MCF 10A (cell line): Measurements from ENCODE around the gene SLC6A18. TPM values are rescaled to one million over a fixed set of nuclear protein-coding genes. Genes with fewer than 3 reads are reported as not detected.

Source experiments
- BruUV-seq: library from RNA; stranded (reverse); fragments of 400-500 nt; replicated peaks from 2 replicates; lab custom pipeline; 2021; lab: Mats Ljungman, UMichigan
- CTCF ChIA-PET: fragments of 300-600 bp; sonication (Branson Sonifier 250); formaldehyde crosslinking; extraction: SDS; loops from one replicate; lab custom pipeline; 2021; ENCODE audit warnings: antibody characterized with exemption, inconsistent platforms; lab: Yijun Ruan, JAX
- POLR2A ChIA-PET: fragments of 300-600, 350-650 bp; sonication (Branson Sonifier 250); formaldehyde crosslinking; extraction: SDS; loops from one replicate; lab custom pipeline; 2020; ENCODE audit warnings: antibody characterized with exemption, inconsistent platforms; lab: Yijun Ruan, JAX
- DNase-seq: peaks from one replicate; pipeline ENCODE4 v3.0.0-alpha.2; 2018; ENCODE audit not compliant: unreplicated experiment
- H3K27ac Mint-ChIP-seq: one replicate; pipeline ENCODE4 v1.8.0; 2022; ENCODE audit warnings: mild to moderate bottlenecking, low read depth, mixed read lengths; ENCODE audit not compliant: unreplicated experiment
- H3K27me3 Mint-ChIP-seq: one replicate; pipeline ENCODE4 v1.8.0; 2022; ENCODE audit warnings: mixed read lengths; ENCODE audit not compliant: insufficient read depth, unreplicated experiment
- H3K36me3 Mint-ChIP-seq: one replicate; pipeline ENCODE4 v1.8.0; 2022; ENCODE audit warnings: mild to moderate bottlenecking, moderate library complexity, mixed read lengths; ENCODE audit not compliant: insufficient read depth, unreplicated experiment
- H3K4me1 Mint-ChIP-seq: one replicate; pipeline ENCODE4 v1.8.0; 2022; ENCODE audit warnings: mixed read lengths; ENCODE audit not compliant: insufficient read depth, unreplicated experiment
- H3K4me3 Mint-ChIP-seq: one replicate; pipeline ENCODE4 v1.8.0; 2022; ENCODE audit warnings: mild to moderate bottlenecking, moderate library complexity, mixed read lengths; ENCODE audit not compliant: unreplicated experiment
- H3K9me3 Mint-ChIP-seq: one replicate; pipeline ENCODE4 v1.8.0; 2022; ENCODE audit warnings: mixed read lengths; ENCODE audit not compliant: unreplicated experiment
- intact Hi-C: fragments of 100-400 bp; cut with micrococcal nuclease; formaldehyde crosslinking; loops from 2 replicates; pipeline ENCODE4 v1.14.1; 2022
- total RNA-seq: library from RNA; stranded (reverse); gene quantifications from 2 replicates; pipeline ENCODE4 v1.2.3, GENCODE V29; 2022
- TF ChIP-seq, protein P1 (sequence below): fragments of 200-600 bp; IDR thresholded peaks from one replicate; pipeline ENCODE4 v1.8.0; 2022; ENCODE audit warnings: antibody characterized with exemption, mild to moderate bottlenecking; ENCODE audit not compliant: unreplicated experiment

SLC6A18 gene
- total RNA-seq, 1 experiment from 2014 or later, result not detected

DNA sequence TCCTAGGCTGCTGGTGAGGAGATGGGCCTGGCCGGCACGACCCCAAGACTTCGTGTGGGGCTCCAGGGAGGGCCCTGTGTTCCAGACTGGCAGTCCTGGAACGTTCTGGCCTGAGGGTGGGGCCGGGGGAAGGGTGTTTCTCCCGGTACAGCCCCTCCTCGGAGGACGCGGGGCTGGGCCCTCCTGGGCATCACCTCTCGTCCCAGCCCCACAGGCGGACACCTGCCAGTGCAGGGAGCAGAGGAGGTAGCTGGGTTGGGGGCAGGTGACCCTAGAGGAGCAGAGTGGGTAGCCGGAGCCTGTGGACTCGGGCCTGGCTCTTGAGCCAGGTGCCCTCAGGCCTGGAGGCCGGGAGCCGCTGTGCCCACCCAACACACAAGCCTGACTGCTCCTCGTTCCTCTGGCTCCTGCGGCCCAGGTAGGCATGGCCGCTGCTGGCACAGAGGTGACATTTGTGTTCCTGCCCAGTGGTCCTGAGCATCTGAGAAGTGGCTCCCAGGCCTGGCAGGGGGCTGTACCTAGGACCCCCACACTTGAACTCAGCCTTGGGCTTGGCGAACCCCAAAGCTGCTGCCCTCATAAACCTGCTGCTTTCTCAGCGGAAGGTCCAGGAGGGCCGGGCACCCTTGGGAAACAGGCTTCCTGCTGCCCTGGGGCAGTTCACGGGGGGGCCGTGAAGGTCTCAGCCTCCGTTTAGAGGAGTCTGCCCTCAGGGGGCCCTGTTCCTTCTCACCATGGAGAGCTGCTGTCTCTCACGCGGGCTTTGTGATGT, 23.0 kb upstream of the SLC6A18 start:
- H3K4me3 Mint-ChIP-seq, result no peak overlapping the region
- intact Hi-C loops, result loop anchor here (10.0 kb wide), 1 partner anchor 143 kb away; the partner anchor contains the start of gene CLPTM1L
- POLR2A ChIA-PET, result no interaction called here
- H3K9me3 Mint-ChIP-seq, result no peaks in the 10 kb centered on the region
- no TSS peak for BruUV-seq
- CTCF ChIA-PET, result interaction anchor here (1.3 kb wide), 1 partner anchor 35 kb away, joined by 3 read pairs; no protein-coding TSS in a partner anchor
- no peak for DNase-seq
- no peaks in the 10 kb centered on the region for H3K36me3 Mint-ChIP-seq
- no peaks in the 10 kb centered on the region for H3K4me1 Mint-ChIP-seq
- no peak overlapping the region for H3K27ac Mint-ChIP-seq
- TF ChIP-seq, protein P1, sequence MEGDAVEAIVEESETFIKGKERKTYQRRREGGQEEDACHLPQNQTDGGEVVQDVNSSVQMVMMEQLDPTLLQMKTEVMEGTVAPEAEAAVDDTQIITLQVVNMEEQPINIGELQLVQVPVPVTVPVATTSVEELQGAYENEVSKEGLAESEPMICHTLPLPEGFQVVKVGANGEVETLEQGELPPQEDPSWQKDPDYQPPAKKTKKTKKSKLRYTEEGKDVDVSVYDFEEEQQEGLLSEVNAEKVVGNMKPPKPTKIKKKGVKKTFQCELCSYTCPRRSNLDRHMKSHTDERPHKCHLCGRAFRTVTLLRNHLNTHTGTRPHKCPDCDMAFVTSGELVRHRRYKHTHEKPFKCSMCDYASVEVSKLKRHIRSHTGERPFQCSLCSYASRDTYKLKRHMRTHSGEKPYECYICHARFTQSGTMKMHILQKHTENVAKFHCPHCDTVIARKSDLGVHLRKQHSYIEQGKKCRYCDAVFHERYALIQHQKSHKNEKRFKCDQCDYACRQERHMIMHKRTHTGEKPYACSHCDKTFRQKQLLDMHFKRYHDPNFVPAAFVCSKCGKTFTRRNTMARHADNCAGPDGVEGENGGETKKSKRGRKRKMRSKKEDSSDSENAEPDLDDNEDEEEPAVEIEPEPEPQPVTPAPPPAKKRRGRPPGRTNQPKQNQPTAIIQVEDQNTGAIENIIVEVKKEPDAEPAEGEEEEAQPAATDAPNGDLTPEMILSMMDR, result no peak
- peaks cover 29% of the 10 kb centered on the region for H3K27me3 Mint-ChIP-seq

DNA sequence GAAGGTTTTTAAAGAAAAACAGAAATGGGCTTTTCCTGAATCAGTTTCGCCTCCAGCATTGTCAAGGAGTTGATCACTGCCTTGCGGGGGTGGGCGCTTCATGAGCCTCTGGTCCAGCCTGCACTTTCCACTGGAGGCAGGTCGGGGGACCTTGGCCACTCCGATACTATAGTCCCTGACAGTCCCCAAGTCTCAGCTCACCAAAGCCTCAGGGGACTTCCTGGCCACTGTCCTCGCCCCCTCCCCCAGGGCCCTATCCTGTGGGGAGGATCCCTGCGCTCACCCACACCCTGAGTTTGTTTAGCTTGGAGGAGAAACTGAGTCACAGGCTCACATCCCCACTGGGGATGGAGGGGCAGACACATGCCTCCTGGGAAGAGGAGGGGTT, 22.4 kb upstream of the SLC6A18 start:
- Mint-ChIP-seq H3K9me3 (no peaks in the 10 kb centered on the region), H3K36me3 (no peaks in the 10 kb centered on the region), H3K27ac (no peak overlapping the region), H3K27me3 (peaks cover 35% of the 10 kb centered on the region), H3K4me3 (no peak overlapping the region), H3K4me1 (no peaks in the 10 kb centered on the region)
- DNase-seq, result no peak
- TF ChIP-seq, protein P1, result no peak
- CTCF ChIA-PET, result interaction anchor here (1.3 kb wide), 1 partner anchor 35 kb away, joined by 3 read pairs; no protein-coding TSS in a partner anchor
- BruUV-seq, result no TSS peak
- POLR2A ChIA-PET, result no interaction called here
- intact Hi-C loops, result loop anchor here (10.0 kb wide), 1 partner anchor 142 kb away; the partner anchor contains the start of gene CLPTM1L

DNA sequence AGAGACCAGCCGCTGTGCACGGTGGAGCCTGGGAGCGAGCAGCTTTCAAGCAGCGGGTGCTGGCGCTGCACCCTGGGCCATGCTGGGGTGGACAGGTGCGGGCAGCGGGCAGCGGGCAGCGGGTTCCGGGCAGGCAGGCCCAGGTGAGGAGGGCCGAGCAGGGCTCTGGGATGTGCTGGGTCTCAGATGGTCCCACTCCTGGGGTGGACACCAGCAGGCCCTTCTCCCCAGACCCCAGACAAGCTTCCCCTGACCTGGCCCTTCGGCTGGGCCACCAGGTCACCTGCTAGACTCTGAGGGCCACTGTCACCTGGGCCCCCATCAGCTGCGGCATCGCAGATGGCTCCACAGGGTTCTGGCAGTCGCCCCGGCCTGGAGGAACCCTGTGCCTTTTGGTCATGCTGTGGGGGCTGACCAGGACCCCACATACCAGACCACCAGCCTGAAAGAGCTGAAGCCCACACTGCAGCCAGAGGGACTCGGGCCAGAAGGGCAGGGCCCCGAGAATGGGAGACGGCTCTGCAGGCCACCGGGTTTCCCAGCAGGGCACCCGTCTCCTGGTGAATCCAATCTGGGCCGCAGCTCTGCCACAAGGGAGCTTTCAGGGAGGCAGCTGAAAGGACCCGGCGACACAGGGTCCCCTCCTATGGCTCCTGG, 21.7 kb upstream of the SLC6A18 start:
- no TSS peak for BruUV-seq
- no peak for DNase-seq
- H3K27ac Mint-ChIP-seq, result no peak overlapping the region
- no peaks in the 10 kb centered on the region for H3K9me3 Mint-ChIP-seq
- peaks cover 38% of the 10 kb centered on the region for H3K27me3 Mint-ChIP-seq
- H3K4me3 Mint-ChIP-seq, result no peak overlapping the region
- ChIA-PET CTCF (interaction anchor here (1.3 kb wide), 1 partner anchor 36 kb away, joined by 3 read pairs; no protein-coding TSS in a partner anchor), POLR2A (no interaction called here)
- TF ChIP-seq, protein P1, result no peak
- intact Hi-C loops, result loop anchor here (10.0 kb wide), 1 partner anchor 141 kb away; the partner anchor contains the start of gene CLPTM1L
- H3K4me1 Mint-ChIP-seq, result no peaks in the 10 kb centered on the region
- no peaks in the 10 kb centered on the region for H3K36me3 Mint-ChIP-seq
